Heart right ventricle (tissue), 16 donors: Measurements from ENCODE around the gene IL6ST. TPM values are rescaled to one million over a fixed set of nuclear protein-coding genes. Genes with fewer than 3 reads are reported as not detected.

Experiments
- ATAC-seq, 8 donors: fragments of 200-7000 bp; cut with Tn5 transposase; one replicate each; pipeline ENCODE4 v1.9.1; 2020; ENCODE audit warnings: mild to moderate bottlenecking in 8 of 8, moderate library complexity in 8 of 8, moderate number of reproducible peaks in 1 of 8
- DNase-seq, 2 donors: peaks; one replicate each; pipeline ENCODE4 v3.0.0-alpha.2; 2020
- H3K27ac ChIP-seq, 10 donors: fragments of 200-600 bp; sonication (generic) in 2 of 10; one replicate each; pipeline versions ENCODE4 v1.5.0 to v1.8.0; 2020 to 2022; ENCODE audit warnings: mild to moderate bottlenecking in 3 of 10
- H3K27me3 ChIP-seq, 7 donors: fragments of 200-600 bp; one replicate each; pipeline ENCODE4 v1.8.0; 2021 to 2022; ENCODE audit warnings: mild to moderate bottlenecking in 2 of 7
- H3K36me3 ChIP-seq, 9 donors: fragments of 200-600 bp; sonication (generic) in 1 of 9; one replicate each; pipeline versions ENCODE4 v1.5.0 to v1.8.0; 2020 to 2022; ENCODE audit warnings: mild to moderate bottlenecking in 2 of 9
- H3K4me1 ChIP-seq, 9 donors: fragments of 200-600 bp; sonication (generic) in 1 of 9; one replicate each; pipeline versions ENCODE4 v1.5.0 to v1.8.0; 2020 to 2022; ENCODE audit warnings: mild to moderate bottlenecking in 4 of 9
- H3K4me3 ChIP-seq, 10 donors: fragments of 200-600 bp; sonication (generic) in 2 of 10; one replicate each; pipeline versions ENCODE4 v1.5.0 to v1.8.0; 2020 to 2022; ENCODE audit warnings: mild to moderate bottlenecking in 7 of 10, moderate library complexity in 2 of 10
- H3K9me3 ChIP-seq, 11 donors: fragments of 200-600 bp in 10 of 11; sonication (generic) in 2 of 11; one replicate each; pipeline versions ENCODE4 v1.5.0 to v1.8.0; 2013 to 2022; ENCODE audit warnings: mild to moderate bottlenecking in 2 of 11, control low read depth in 1 of 11, moderate library complexity in 1 of 11
- CTCF ChIP-seq, 9 donors: fragments of 200-600 bp; sonication (generic) in 2 of 9; IDR thresholded peaks; one replicate each; pipeline versions ENCODE4 v1.5.0 to v1.8.0; 2021 to 2022; ENCODE audit warnings: antibody characterized with exemption in 9 of 9, mild to moderate bottlenecking in 5 of 9, moderate library complexity in 1 of 9
- WGBS, 2 donors: extraction: QIAGEN DNeasy Blood & Tissue Kit; methylation state at CpG; one replicate each; pipeline ENCODE4 v1.1.7; 2013; ENCODE audit warnings: inconsistent platforms in 1 of 2; 5-methylcytosine and 5-hydroxymethylcytosine counted together
- intact Hi-C, 10 donors: fragments of 100-400 bp; cut with DNase I; formaldehyde crosslinking; loops; one replicate each; pipeline versions ENCODE4 v1.11.1 to v1.14.2; 2022
- polyA plus RNA-seq, 2 donors: library from polyadenylated mRNA; stranded (reverse); fragments of 200-250 nt; gene quantifications; one replicate each; pipeline ENCODE4 v1.2.3, GENCODE V29; 2013
- total RNA-seq, 10 donors: library from RNA; stranded (reverse); fragmentation: NEBNext Ultra II Directional in 3 of 10; extraction: Animal tissue kit (Norgen Biotek cat#: 25700) in 3 of 10; gene quantifications; one replicate each; pipeline versions ENCODE4 v1.2.1 to v1.2.4, GENCODE V29; 2021 to 2023
- donor health status: Arrhythmogenic right ventricular cardiomyopathy.
- donor health status: ischemic (EF 13 %, LVEDD 7.1; RV severe dilation, severe dysfunction).
- donor health status: healthy with polysubstance abuse.
- donor health status: DM: no; HTN: yes; CAD: no.
- donor health status: DM: no; HTN: no; CAD: no.
- donor health status: ischemic (EF 25% LVEDD 6.9; RV normal size, moderate dysfunction).
- donor health status: ischemic (EF 25% LVEDD 5.7; RV mildly dilated, moderate dysfunction).
- donor health status: healthy.
- donor health status: DM: yes; HTN: yes; CAD: no.
- donor health status: Ischemic cardiomyopathy.
- donor health status: ischemic (EF 35%, LVEDD 5.7; RV mildly dilated, moderate dysfunction).
- donor health status: nonischemic (EF 11% LVEDD 7.7; RV severe dilation, severe dysfunction).
- donor health status: DM: yes; HTN: yes; CAD: no.
- donor health status: PGD.
- donor health status: ischemic (EF 29% LVEDD 5.4; RV normal size, mild dysfunction).
- donor health status: nonischemic (EF 23%, LVEDD 6.1; RV moderate dilation, normal function).

Gene IL6ST
- total and polyA plus RNA-seq, 12 donors: 23.7 to 190 (median 134) TPM

GRCh38 chr5:55914971-55915370 lies 79.8 kb downstream of the IL6ST start:
- TF ChIP-seq CTCF (IDR thresholded peaks at IDR 0.05): no peak
- DNase-seq: no peak
- H3K4me1 ChIP-seq: peaks cover 0 to 6% (median 0%) of the 10 kb centered on the region in 9 donors
- H3K4me3 ChIP-seq: no peak overlapping the region
- intact Hi-C loops: loop anchor here in 2 of 10 donors (10.0 kb wide), 2 partner anchors 190 to 200 kb away; partner anchors contain the start of gene SLC38A9 (in 1 of the 2)
- 92 to 98% methylated on average over 2 of the region's 2 CpGs for WGBS, 2 donors
- H3K27me3 ChIP-seq: no peaks in the 10 kb centered on the region
- no peaks in the 10 kb centered on the region for H3K9me3 ChIP-seq
- no peaks in the 10 kb centered on the region for H3K36me3 ChIP-seq
- no peak for ATAC-seq
- H3K27ac ChIP-seq: no peak overlapping the region

- no peak for DNase-seq
- Histone ChIP-seq H3K27me3 (no peaks in the 10 kb centered on the region), H3K9me3 (no peaks in the 10 kb centered on the region), H3K4me1 (no peaks in the 10 kb centered on the region), H3K36me3 (no peaks in the 10 kb centered on the region), H3K27ac (no peak overlapping the region), H3K4me3 (no peak overlapping the region)
- 95 to 96% methylated on average over 10 of the region's 10 CpGs for WGBS, 2 donors
- ATAC-seq: no peak
- TF ChIP-seq CTCF (IDR thresholded peaks at IDR 0.05): no peak
- intact Hi-C loops: loop anchor here in 2 of 10 donors (10.0 kb wide), 2 partner anchors 189 to 199 kb away; partner anchors contain the start of gene SLC38A9 (in 1 of the 2)
Observed at GRCh38 chr5:55913466-55914413, 81.0 kb downstream of the IL6ST start.

- WGBS, 2 donors: 75 to 81% methylated on average over 2 of the region's 2 CpGs
- H3K4me1 ChIP-seq: no peaks in the 10 kb centered on the region
- DNase-seq: no peak
- H3K27me3 ChIP-seq: no peaks in the 10 kb centered on the region
- H3K9me3 ChIP-seq: no peaks in the 10 kb centered on the region
- no peak overlapping the region for H3K4me3 ChIP-seq
- no peak for ATAC-seq
- no peak overlapping the region for H3K27ac ChIP-seq
- intact Hi-C loops: loop anchor here in 2 of 10 donors (10.0 kb wide), 2 partner anchors 187 to 197 kb away; partner anchors contain the start of gene SLC38A9 (in 1 of the 2)
- no peaks in the 10 kb centered on the region for H3K36me3 ChIP-seq
- TF ChIP-seq CTCF (IDR thresholded peaks at IDR 0.05): no peak
Observed at GRCh38 chr5:55911784-55912653, 82.7 kb downstream of the IL6ST start.

- H3K27me3 ChIP-seq: no peaks in the 10 kb centered on the region
- no peak for DNase-seq
- no peaks in the 10 kb centered on the region for H3K36me3 ChIP-seq
- H3K27ac ChIP-seq: no peak overlapping the region
- no peak for ATAC-seq
- intact Hi-C loops: no loop called here
- H3K4me3 ChIP-seq: no peak overlapping the region
- no peak for TF ChIP-seq CTCF (IDR thresholded peaks at IDR 0.05)
- WGBS, 2 donors: 44 to 93% methylated on average over 1 of the region's 1 CpG
- H3K4me1 ChIP-seq: peaks cover 0 to 8% (median 0%) of the 10 kb centered on the region in 9 donors
- H3K9me3 ChIP-seq: no peaks in the 10 kb centered on the region
Observed at GRCh38 chr5:55908804-55909203, 86.0 kb downstream of the IL6ST start.
